ENCODE measurements around the gene MEIS1.

DNA sequence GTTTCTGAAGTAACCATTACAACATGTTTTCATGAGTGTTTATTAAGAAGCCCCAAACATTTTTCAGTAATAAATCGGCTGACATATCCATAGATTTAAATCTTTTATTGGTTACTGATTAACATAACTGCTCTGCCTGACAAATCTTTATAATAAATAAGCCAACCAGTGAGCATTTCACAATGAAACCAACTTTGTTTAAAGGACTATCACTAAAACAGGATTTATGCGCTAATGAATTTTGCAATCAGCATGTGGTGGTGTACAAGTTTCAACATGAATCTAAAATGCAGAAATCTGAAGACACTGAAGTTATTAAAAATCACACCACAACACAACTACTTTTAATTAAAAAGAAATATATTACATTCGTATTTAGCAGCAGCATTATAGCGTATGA is 166.7 kb downstream of the MEIS1 start:
- TF ChIP-seq CTCF (IDR thresholded peaks at IDR 0.05; ENCODE audit: control extremely low read depth in 1 of 3, insufficient read depth in 1 of 3, low read depth in 1 of 3, low read length in 3 of 3): no peak
- no peak for TF ChIP-seq RAD21 (IDR thresholded peaks at IDR 0.05 in 1 of 2, conservative IDR thresholded peaks at IDR 0.05 in 1 of 2; ENCODE audit: low read depth in 2 of 2, low read length in 2 of 2)
- TF ChIP-seq PHF8 (conservative IDR thresholded peaks at IDR 0.05; ENCODE audit: low read depth, low read length): no peak
- no peak for TF ChIP-seq TAF1 (IDR thresholded peaks at IDR 0.05; ENCODE audit: low read depth, low read length)

Data from H1 (cell line).